Activated T-helper 1 cell treated with anti-CD3 and anti-CD28 coated beads, Interleukin-12 subunit alpha, Interleukin-12 subunit beta, Interleukin-2, Interleukin-4 antibody, amounts not matched to agents 30 ng/mL and 10 ng/mL and 1 ng/mL, durations not matched to agents 14 hours and 24 hours and 36 hours (primary cell): Measurements from ENCODE around the gene RLF. TPM values are rescaled to one million over a fixed set of nuclear protein-coding genes. Genes with fewer than 3 reads are reported as not detected.
"Not testable (repeated sequence)": the region's sequence is repeated elsewhere in the genome, so short reads cannot be mapped to it uniquely, and the experiment has no call there.

Source experiments
- DNase-seq: peaks from one replicate; pipeline ENCODE4 v3.0.0; 2021; ENCODE audit warnings: low spot score
- H3K27ac Mint-ChIP-seq: one replicate; pipeline ENCODE4 v1.8.0; 2021; ENCODE audit warnings: mild to moderate bottlenecking, mixed read lengths
- H3K27me3 Mint-ChIP-seq: one replicate; pipeline ENCODE4 v1.8.0; 2022; ENCODE audit warnings: mild to moderate bottlenecking, moderate library complexity, mixed read lengths; ENCODE audit not compliant: insufficient read depth
- H3K36me3 Mint-ChIP-seq: one replicate; pipeline ENCODE4 v1.8.0; 2021; ENCODE audit warnings: low read depth, mixed read lengths
- H3K4me1 Mint-ChIP-seq: one replicate; pipeline ENCODE4 v1.8.0; 2021; ENCODE audit warnings: low read depth, mixed read lengths
- H3K4me3 Mint-ChIP-seq: one replicate; pipeline ENCODE4 v1.8.0; 2021; ENCODE audit warnings: mild to moderate bottlenecking, moderate library complexity, mixed read lengths
- H3K9me3 Mint-ChIP-seq: one replicate; pipeline ENCODE4 v1.8.0; 2021; ENCODE audit warnings: mixed read lengths
- intact Hi-C: fragments of 100-400 bp; cut with micrococcal nuclease; formaldehyde crosslinking; loops from one replicate; pipeline ENCODE4 v1.15.1; 2024
- total RNA-seq: library from RNA; stranded (reverse); gene quantifications from 2 replicates; pipeline ENCODE4 v1.2.3, GENCODE V29; 2022

RLF gene
- total RNA-seq, 1 donor from 2014 or later: 18.2 TPM

- no peak overlapping the region for H3K27ac Mint-ChIP-seq
- intact Hi-C loops: loop anchor here (2.0 to 5.0 kb wide), 2 partner anchors 36 to 105 kb away; no protein-coding TSS in a partner anchor
These were observed 9.6 kb upstream of the RLF start for GRCh38 chr1:40151457-40152079.

GRCh38 chr1:40153073-40153770 is 8.0 kb upstream of the RLF start:
- intact Hi-C loops: loop anchor here (1.0 to 5.0 kb wide), 6 partner anchors 34 to 251 kb away; no protein-coding TSS in a partner anchor
- Mint-ChIP-seq H3K27ac (peak overlapping the region; percentile 21), H3K4me1 (peaks cover 13% of the 10 kb centered on the region), H3K36me3 (no peaks in the 10 kb centered on the region), H3K9me3 (no peaks in the 10 kb centered on the region), H3K27me3 (peaks cover 12% of the 10 kb centered on the region), H3K4me3 (no peak overlapping the region)
- DNase-seq: peak; percentile 21

More at GRCh38 chr1:40151457-40152079, 9.6 kb upstream of the RLF start:
- no peak for DNase-seq
- no peak overlapping the region for H3K4me3 Mint-ChIP-seq
- no peaks in the 10 kb centered on the region for H3K9me3 Mint-ChIP-seq
- H3K4me1 Mint-ChIP-seq: peaks cover 24% of the 10 kb centered on the region
- peaks cover 24% of the 10 kb centered on the region for H3K27me3 Mint-ChIP-seq
- peaks cover 2% of the 10 kb centered on the region for H3K36me3 Mint-ChIP-seq

- no peaks in the 10 kb centered on the region for H3K9me3 Mint-ChIP-seq
- no peak overlapping the region for H3K27ac Mint-ChIP-seq
- peaks cover 6% of the 10 kb centered on the region for H3K27me3 Mint-ChIP-seq
- no peaks in the 10 kb centered on the region for H3K36me3 Mint-ChIP-seq
- peaks cover 13% of the 10 kb centered on the region for H3K4me1 Mint-ChIP-seq
- DNase-seq: no peak
- H3K4me3 Mint-ChIP-seq: no peak overlapping the region
- intact Hi-C loops: no loop called here
These were observed 6.1 kb upstream of the RLF start for GRCh38 chr1:40155135-40155534.

- intact Hi-C loops: no loop called here
- no peak for DNase-seq
- Mint-ChIP-seq H3K4me3 (no peak overlapping the region), H3K27me3 (peaks cover 6% of the 10 kb centered on the region), H3K4me1 (peaks cover 16% of the 10 kb centered on the region), H3K9me3 (no peaks in the 10 kb centered on the region), H3K27ac (no peak overlapping the region), H3K36me3 (no peaks in the 10 kb centered on the region)
These were observed 5.3 kb upstream of the RLF start for GRCh38 chr1:40155910-40156309.

- Mint-ChIP-seq H3K27ac (no peak overlapping the region), H3K9me3 (no peaks in the 10 kb centered on the region), H3K36me3 (peaks cover 7% of the 10 kb centered on the region), H3K4me3 (no peak overlapping the region), H3K27me3 (no peaks in the 10 kb centered on the region), H3K4me1 (peaks cover 6% of the 10 kb centered on the region)
- DNase-seq: no peak
- intact Hi-C loops: loop anchor here (1.0 to 5.0 kb wide), 8 partner anchors 26 to 822 kb away; partner anchors contain the start of gene ZMPSTE24
These were observed 422 bp upstream of the RLF start for GRCh38 chr1:40160806-40161124.

- H3K9me3 Mint-ChIP-seq: no peaks in the 10 kb centered on the region
- DNase-seq: no peak
- H3K27ac Mint-ChIP-seq: no peak overlapping the region
- H3K4me3 Mint-ChIP-seq: no peak overlapping the region
- intact Hi-C loops: loop anchor here (1.0 to 5.0 kb wide), 12 partner anchors 24 to 969 kb away; partner anchors contain the start of genes CAP1 and ZMPSTE24
- H3K36me3 Mint-ChIP-seq: peaks cover 7% of the 10 kb centered on the region
- no peaks in the 10 kb centered on the region for H3K27me3 Mint-ChIP-seq
- H3K4me1 Mint-ChIP-seq: peaks cover 6% of the 10 kb centered on the region
These were observed 756 bp downstream of the RLF start for GRCh38 chr1:40161888-40162397.

GRCh38 chr1:40162753-40163441 is 1.7 kb downstream of the RLF start:
- no peaks in the 10 kb centered on the region for H3K27me3 Mint-ChIP-seq
- H3K27ac Mint-ChIP-seq: no peak overlapping the region
- H3K36me3 Mint-ChIP-seq: peaks cover 13% of the 10 kb centered on the region
- H3K4me1 Mint-ChIP-seq: peaks cover 15% of the 10 kb centered on the region
- intact Hi-C loops: loop anchor here (1.0 to 5.0 kb wide), 7 partner anchors 79 to 970 kb away; partner anchors contain the start of gene CAP1
- no peak overlapping the region for H3K4me3 Mint-ChIP-seq
- DNase-seq: no peak
- no peaks in the 10 kb centered on the region for H3K9me3 Mint-ChIP-seq

GRCh38 chr1:40167317-40167716 is 6.1 kb downstream of the RLF start:
- Mint-ChIP-seq H3K4me3 (no peak overlapping the region), H3K27me3 (no peaks in the 10 kb centered on the region), H3K9me3 (no peaks in the 10 kb centered on the region), H3K36me3 (peaks cover 16% of the 10 kb centered on the region), H3K4me1 (peaks cover 20% of the 10 kb centered on the region), H3K27ac (no peak overlapping the region)
- intact Hi-C loops: no loop called here
- DNase-seq: no peak

GRCh38 chr1:40171036-40171435 is 9.8 kb downstream of the RLF start:
- Mint-ChIP-seq H3K36me3 (peaks cover 9% of the 10 kb centered on the region), H3K27ac (no peak overlapping the region), H3K27me3 (no peaks in the 10 kb centered on the region), H3K4me1 (peaks cover 33% of the 10 kb centered on the region), H3K9me3 (no peaks in the 10 kb centered on the region), H3K4me3 (no peak overlapping the region)
- intact Hi-C loops: no loop called here
- DNase-seq: no peak

GRCh38 chr1:40174788-40175187 is 13.6 kb downstream of the RLF start:
- no peaks in the 10 kb centered on the region for H3K9me3 Mint-ChIP-seq
- no peaks in the 10 kb centered on the region for H3K27me3 Mint-ChIP-seq
- no peak overlapping the region for H3K27ac Mint-ChIP-seq
- H3K4me1 Mint-ChIP-seq: peaks cover 35% of the 10 kb centered on the region
- intact Hi-C loops: no loop called here
- peaks cover 12% of the 10 kb centered on the region for H3K36me3 Mint-ChIP-seq
- DNase-seq: no peak
- H3K4me3 Mint-ChIP-seq: no peak overlapping the region

GRCh38 chr1:40176989-40177388 is 15.8 kb downstream of the RLF start:
- peaks cover 33% of the 10 kb centered on the region for H3K4me1 Mint-ChIP-seq
- not testable (repeated sequence) for H3K27ac Mint-ChIP-seq

GRCh38 chr1:40178200-40178599 is 17.0 kb downstream of the RLF start:
- Mint-ChIP-seq H3K4me3 (no peak overlapping the region), H3K9me3 (no peaks in the 10 kb centered on the region), H3K4me1 (peaks cover 38% of the 10 kb centered on the region), H3K27me3 (no peaks in the 10 kb centered on the region), H3K36me3 (peaks cover 15% of the 10 kb centered on the region), H3K27ac (peak overlapping the region; percentile 47)
- intact Hi-C loops: no loop called here
- DNase-seq: no peak

More at GRCh38 chr1:40176989-40177388, 15.8 kb downstream of the RLF start:
- H3K4me3 Mint-ChIP-seq, DNase-seq, H3K9me3 Mint-ChIP-seq, intact Hi-C loops, H3K27me3 Mint-ChIP-seq: not testable (repeated sequence)
- H3K36me3 Mint-ChIP-seq: peaks cover 15% of the 10 kb centered on the region
